Hepatocyte (in vitro differentiated cells): ENCODE results near the gene CA12.

Experiments
- EZH2 ChIP-seq: fragments of 200-600 bp; sonication (generic); IDR thresholded peaks from 2 replicates; pipeline ENCODE4 v1.6.1; 2016; ENCODE audit warnings: antibody characterized with exemption, mild to moderate bottlenecking, borderline replicate concordance
- TF ChIP-seq, protein P1 (sequence below): fragments of 200-600 bp; sonication (generic); IDR thresholded peaks from 2 replicates; pipeline ENCODE4 v1.5.1; 2016; ENCODE audit warnings: antibody characterized with exemption, mild to moderate bottlenecking; ENCODE audit not compliant: poor library complexity

DNA sequence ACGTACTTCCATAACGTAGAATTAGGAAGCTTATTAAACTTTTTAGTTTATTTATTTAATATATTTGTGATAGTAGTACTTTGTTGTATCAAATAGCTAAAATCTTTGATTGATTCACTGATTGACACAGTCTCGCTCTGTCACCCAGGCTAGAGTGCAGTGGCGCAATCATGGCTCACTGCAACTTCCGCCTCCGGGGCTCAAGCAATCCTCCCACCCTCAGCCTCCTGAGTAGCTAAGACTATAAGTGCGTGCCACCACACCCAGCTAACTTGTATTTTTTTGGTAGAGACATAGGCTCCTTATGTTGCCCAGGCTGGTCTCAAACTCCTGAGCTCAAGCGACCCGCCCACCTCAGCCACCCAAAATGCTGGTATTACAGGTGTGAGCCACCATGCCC lies 98.5 kb downstream of the CA12 start:
- TF ChIP-seq, protein P1, sequence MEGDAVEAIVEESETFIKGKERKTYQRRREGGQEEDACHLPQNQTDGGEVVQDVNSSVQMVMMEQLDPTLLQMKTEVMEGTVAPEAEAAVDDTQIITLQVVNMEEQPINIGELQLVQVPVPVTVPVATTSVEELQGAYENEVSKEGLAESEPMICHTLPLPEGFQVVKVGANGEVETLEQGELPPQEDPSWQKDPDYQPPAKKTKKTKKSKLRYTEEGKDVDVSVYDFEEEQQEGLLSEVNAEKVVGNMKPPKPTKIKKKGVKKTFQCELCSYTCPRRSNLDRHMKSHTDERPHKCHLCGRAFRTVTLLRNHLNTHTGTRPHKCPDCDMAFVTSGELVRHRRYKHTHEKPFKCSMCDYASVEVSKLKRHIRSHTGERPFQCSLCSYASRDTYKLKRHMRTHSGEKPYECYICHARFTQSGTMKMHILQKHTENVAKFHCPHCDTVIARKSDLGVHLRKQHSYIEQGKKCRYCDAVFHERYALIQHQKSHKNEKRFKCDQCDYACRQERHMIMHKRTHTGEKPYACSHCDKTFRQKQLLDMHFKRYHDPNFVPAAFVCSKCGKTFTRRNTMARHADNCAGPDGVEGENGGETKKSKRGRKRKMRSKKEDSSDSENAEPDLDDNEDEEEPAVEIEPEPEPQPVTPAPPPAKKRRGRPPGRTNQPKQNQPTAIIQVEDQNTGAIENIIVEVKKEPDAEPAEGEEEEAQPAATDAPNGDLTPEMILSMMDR: no peak
- no peak for TF ChIP-seq EZH2
